GM18519 (cell line): ENCODE measurements around the gene GPATCH4.
"Not testable (repeated sequence)": the region's sequence is repeated elsewhere in the genome, so short reads cannot be mapped to it uniquely, and the experiment has no call there.

Source experiments
- ATAC-seq: cut with Tn5 transposase; IDR thresholded peaks from one replicate; pipeline ENCODE4 v1.9.1; 2021; ENCODE audit warnings: mild to moderate bottlenecking, moderate library complexity; ENCODE audit not compliant: unreplicated experiment, low FRiP score

The GPATCH4 gene

GRCh38 chr1:156598731-156599432 is 2.4 kb downstream of the GPATCH4 start:
- ATAC-seq, result no peak

- no peak for ATAC-seq
Measured at GRCh38 chr1:156598125-156598524, 3.2 kb downstream of the GPATCH4 start.

- no peak for ATAC-seq
Measured at GRCh38 chr1:156596426-156596825, 4.9 kb downstream of the GPATCH4 start.

GRCh38 chr1:156595016-156595415 is 6.3 kb downstream of the GPATCH4 start:
- no peak for ATAC-seq

GRCh38 chr1:156594190-156594589 is 7.1 kb downstream of the GPATCH4 start:
- no peak for ATAC-seq

GRCh38 chr1:156593661-156593989 is 7.7 kb downstream of the GPATCH4 start:
- ATAC-seq, result no peak

GRCh38 chr1:156592910-156593660 is 8.2 kb downstream of the GPATCH4 start:
- no peak for ATAC-seq

- ATAC-seq, result no peak
Measured at GRCh38 chr1:156592158-156592909, 8.9 kb downstream of the GPATCH4 start.

GRCh38 chr1:156591432-156592157 is 9.7 kb downstream of the GPATCH4 start, which contains the start of gene NAXE:
Gene NAXE, plus strand, starts transcription at chr1:156591776. Its CDS starts 29 bp downstream, at chr1:156591805.
- peak; percentile 55 for ATAC-seq

- ATAC-seq, result no peak
Measured at GRCh38 chr1:156591181-156591431, 10.2 kb downstream of the GPATCH4 start.

GRCh38 chr1:156590326-156591180 is 10.7 kb downstream of the GPATCH4 start:
- no peak for ATAC-seq

- ATAC-seq, result no peak
Measured at GRCh38 chr1:156589546-156589945, 11.7 kb downstream of the GPATCH4 start.

- ATAC-seq, result not testable (repeated sequence)
Measured at GRCh38 chr1:156587927-156588326, 13.4 kb downstream of the GPATCH4 start.

GRCh38 chr1:156586892-156587477 is 14.3 kb downstream of the GPATCH4 start:
- no peak for ATAC-seq

- no peak for ATAC-seq
Measured at GRCh38 chr1:156586323-156586722, 15.0 kb downstream of the GPATCH4 start.

GRCh38 chr1:156584813-156585212 is 16.5 kb downstream of the GPATCH4 start:
- ATAC-seq, result no peak

GRCh38 chr1:156583821-156584622 is 17.3 kb downstream of the GPATCH4 start:
- no peak for ATAC-seq

- no peak for ATAC-seq
Measured at GRCh38 chr1:156582388-156583017, 18.8 kb downstream of the GPATCH4 start.
